ENCODE results near the gene TICAM1. TPM values are rescaled to one million over a fixed set of nuclear protein-coding genes. Genes with fewer than 3 reads are reported as not detected.
A peak's percentile ranks its signal among the peaks of the same experiment; 100 is the strongest.

Gene TICAM1
- total and polyA plus RNA-seq, 2 of the 13 experiments (the other 11 are each of a cell fraction or from before 2014, with no cell fraction given), result 0.33 to 0.95 TPM

DNA sequence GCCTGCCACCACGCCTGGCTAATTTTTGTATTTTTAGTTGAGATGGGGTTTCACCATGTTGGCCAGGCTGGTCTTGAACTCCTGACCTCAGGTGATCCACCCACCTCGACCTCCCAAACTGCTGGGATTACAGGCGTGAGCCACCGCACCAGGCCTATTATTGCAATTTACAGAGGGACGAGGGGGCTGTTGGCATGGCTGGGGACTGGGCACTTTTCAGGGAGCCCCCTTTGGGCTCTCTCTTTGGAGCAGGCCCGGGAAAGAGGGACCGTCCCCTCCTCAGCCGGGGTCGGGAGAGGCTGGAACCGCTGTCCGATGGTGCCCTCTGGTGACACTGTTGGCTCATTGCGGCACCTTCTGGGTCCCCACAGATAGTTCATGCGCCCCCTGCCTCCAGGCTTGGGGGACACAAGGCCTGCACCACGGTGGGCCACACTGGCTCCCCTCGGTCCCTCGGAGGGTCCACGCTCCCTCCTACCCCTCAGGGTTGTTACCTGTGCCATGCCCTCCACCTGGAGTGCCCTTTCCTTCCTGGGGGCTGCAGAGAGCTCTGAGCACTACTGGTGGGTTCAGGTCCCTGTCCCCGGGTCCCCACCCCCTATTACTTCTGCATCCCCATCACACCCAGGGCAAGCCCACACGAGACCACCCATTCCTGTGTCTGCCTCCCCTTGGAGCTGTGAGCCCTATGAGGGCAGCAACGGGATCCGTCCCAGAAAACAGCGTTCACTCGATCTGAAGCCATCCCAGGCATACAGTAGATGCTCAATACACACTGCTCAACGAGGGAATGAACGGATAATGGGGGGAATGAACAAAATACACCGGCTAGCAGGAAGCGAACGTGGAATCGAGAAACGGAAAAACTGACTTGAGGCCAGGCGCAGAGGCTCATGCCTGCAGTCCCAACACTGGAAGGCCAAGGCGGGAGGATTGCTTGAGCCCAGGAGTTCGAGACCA, 27.5 kb downstream of the TICAM1 start (continued):
- TF ChIP-seq, protein P1, sequence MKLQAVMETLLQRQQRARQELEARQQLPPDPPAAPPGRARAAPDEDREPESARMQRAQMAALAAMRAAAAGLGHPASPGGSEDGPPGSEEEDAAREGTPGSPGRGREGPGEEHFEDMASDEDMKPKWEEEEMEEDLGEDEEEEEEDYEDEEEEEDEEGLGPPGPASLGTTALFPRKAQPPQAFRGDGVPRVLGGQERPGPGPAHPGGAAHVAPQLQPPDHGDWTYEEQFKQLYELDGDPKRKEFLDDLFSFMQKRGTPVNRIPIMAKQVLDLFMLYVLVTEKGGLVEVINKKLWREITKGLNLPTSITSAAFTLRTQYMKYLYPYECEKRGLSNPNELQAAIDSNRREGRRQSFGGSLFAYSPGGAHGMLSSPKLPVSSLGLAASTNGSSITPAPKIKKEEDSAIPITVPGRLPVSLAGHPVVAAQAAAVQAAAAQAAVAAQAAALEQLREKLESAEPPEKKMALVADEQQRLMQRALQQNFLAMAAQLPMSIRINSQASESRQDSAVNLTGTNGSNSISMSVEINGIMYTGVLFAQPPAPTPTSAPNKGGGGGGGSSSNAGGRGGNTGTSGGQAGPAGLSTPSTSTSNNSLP (IDR thresholded peaks at IDR 0.05; ENCODE audit: low read depth, low read length), result no peak
- no peak for TF ChIP-seq SIN3A (IDR thresholded peaks at IDR 0.05; ENCODE audit: borderline replicate concordance, low read depth, low read length)
- 0 out of 2 replicates have a peak, but pooled peaks have one; percentile 13 for TF ChIP-seq ELF1 (CRISPR knock-in tag; IDR thresholded peaks at IDR 0.05)
- no peak for TF ChIP-seq HIVEP1 (CRISPR knock-in tag; IDR thresholded peaks at IDR 0.05)
- no peak for TF ChIP-seq SRY (CRISPR knock-in tag; IDR thresholded peaks at IDR 0.05)
- TF ChIP-seq IKZF4 (CRISPR knock-in tag; IDR thresholded peaks at IDR 0.05; ENCODE audit: borderline replicate concordance, low read depth, not compliant biosample characterization), result no peak
- TF ChIP-seq, protein P2, sequence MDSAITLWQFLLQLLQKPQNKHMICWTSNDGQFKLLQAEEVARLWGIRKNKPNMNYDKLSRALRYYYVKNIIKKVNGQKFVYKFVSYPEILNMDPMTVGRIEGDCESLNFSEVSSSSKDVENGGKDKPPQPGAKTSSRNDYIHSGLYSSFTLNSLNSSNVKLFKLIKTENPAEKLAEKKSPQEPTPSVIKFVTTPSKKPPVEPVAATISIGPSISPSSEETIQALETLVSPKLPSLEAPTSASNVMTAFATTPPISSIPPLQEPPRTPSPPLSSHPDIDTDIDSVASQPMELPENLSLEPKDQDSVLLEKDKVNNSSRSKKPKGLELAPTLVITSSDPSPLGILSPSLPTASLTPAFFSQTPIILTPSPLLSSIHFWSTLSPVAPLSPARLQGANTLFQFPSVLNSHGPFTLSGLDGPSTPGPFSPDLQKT (CRISPR knock-in tag; IDR thresholded peaks at IDR 0.05; ENCODE audit: borderline replicate concordance), result no peak
- TF ChIP-seq GATAD2A (CRISPR knock-in tag; IDR thresholded peaks at IDR 0.05), result peak; percentile 63
- TF ChIP-seq, protein P3, sequence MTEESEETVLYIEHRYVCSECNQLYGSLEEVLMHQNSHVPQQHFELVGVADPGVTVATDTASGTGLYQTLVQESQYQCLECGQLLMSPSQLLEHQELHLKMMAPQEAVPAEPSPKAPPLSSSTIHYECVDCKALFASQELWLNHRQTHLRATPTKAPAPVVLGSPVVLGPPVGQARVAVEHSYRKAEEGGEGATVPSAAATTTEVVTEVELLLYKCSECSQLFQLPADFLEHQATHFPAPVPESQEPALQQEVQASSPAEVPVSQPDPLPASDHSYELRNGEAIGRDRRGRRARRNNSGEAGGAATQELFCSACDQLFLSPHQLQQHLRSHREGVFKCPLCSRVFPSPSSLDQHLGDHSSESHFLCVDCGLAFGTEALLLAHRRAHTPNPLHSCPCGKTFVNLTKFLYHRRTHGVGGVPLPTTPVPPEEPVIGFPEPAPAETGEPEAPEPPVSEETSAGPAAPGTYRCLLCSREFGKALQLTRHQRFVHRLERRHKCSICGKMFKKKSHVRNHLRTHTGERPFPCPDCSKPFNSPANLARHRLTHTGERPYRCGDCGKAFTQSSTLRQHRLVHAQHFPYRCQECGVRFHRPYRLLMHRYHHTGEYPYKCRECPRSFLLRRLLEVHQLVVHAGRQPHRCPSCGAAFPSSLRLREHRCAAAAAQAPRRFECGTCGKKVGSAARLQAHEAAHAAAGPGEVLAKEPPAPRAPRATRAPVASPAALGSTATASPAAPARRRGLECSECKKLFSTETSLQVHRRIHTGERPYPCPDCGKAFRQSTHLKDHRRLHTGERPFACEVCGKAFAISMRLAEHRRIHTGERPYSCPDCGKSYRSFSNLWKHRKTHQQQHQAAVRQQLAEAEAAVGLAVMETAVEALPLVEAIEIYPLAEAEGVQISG (CRISPR knock-in tag; IDR thresholded peaks at IDR 0.05), result 0 out of 2 replicates have a peak, but pooled peaks have one; percentile 28
- no peak for TF ChIP-seq MZF1 (CRISPR knock-in tag; IDR thresholded peaks at IDR 0.05; ENCODE audit: borderline replicate concordance)
- no peak for TF ChIP-seq ARHGAP35 (CRISPR knock-in tag; IDR thresholded peaks at IDR 0.05; ENCODE audit: borderline replicate concordance)
- TF ChIP-seq KAT8 (CRISPR knock-in tag; IDR thresholded peaks at IDR 0.05), result 0 out of 2 replicates have a peak, but pooled peaks have one; percentile 13
- TF ChIP-seq, protein P4, sequence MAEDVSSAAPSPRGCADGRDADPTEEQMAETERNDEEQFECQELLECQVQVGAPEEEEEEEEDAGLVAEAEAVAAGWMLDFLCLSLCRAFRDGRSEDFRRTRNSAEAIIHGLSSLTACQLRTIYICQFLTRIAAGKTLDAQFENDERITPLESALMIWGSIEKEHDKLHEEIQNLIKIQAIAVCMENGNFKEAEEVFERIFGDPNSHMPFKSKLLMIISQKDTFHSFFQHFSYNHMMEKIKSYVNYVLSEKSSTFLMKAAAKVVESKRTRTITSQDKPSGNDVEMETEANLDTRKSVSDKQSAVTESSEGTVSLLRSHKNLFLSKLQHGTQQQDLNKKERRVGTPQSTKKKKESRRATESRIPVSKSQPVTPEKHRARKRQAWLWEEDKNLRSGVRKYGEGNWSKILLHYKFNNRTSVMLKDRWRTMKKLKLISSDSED (CRISPR knock-in tag; IDR thresholded peaks at IDR 0.05), result no peak
- no peak for TF ChIP-seq CAMTA2 (CRISPR knock-in tag; IDR thresholded peaks at IDR 0.05; ENCODE audit: borderline replicate concordance)
- TF ChIP-seq FLYWCH1 (CRISPR knock-in tag; IDR thresholded peaks at IDR 0.05), result no peak
- no peak for TF ChIP-seq TRIM24 (CRISPR knock-in tag; IDR thresholded peaks at IDR 0.05)
- TF ChIP-seq ZNF546 (CRISPR knock-in tag; conservative IDR thresholded peaks at IDR 0.05), result no peak
- TF ChIP-seq, protein P5, sequence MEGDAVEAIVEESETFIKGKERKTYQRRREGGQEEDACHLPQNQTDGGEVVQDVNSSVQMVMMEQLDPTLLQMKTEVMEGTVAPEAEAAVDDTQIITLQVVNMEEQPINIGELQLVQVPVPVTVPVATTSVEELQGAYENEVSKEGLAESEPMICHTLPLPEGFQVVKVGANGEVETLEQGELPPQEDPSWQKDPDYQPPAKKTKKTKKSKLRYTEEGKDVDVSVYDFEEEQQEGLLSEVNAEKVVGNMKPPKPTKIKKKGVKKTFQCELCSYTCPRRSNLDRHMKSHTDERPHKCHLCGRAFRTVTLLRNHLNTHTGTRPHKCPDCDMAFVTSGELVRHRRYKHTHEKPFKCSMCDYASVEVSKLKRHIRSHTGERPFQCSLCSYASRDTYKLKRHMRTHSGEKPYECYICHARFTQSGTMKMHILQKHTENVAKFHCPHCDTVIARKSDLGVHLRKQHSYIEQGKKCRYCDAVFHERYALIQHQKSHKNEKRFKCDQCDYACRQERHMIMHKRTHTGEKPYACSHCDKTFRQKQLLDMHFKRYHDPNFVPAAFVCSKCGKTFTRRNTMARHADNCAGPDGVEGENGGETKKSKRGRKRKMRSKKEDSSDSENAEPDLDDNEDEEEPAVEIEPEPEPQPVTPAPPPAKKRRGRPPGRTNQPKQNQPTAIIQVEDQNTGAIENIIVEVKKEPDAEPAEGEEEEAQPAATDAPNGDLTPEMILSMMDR (CRISPR knock-in tag; IDR thresholded peaks at IDR 0.05), result peak; percentile 95

All from HepG2 (cell line).